OCI-LY7 (cell line): ENCODE measurements around the gene LHX4. TPM values are rescaled to one million over a fixed set of nuclear protein-coding genes. Genes with fewer than 3 reads are reported as not detected.

ENCODE experiments used
- total RNA-seq, 2 experiments: library from RNA; depleted of rRNA in 1 of 2; stranded (reverse); fragments of >200 nt in 1 of 2; shearing (Covaris generic) in 1 of 2; gene quantifications; 2 replicates each; pipeline ENCODE4 v1.2.3, GENCODE V29; 2014 to 2022

LHX4 gene
- total RNA-seq, 2 experiments from 2014 or later = 0.06 TPM; not detected in 1

Other genes starting within 250 kb of the LHX4 start
- 8.4 and 9.8 TPM in 2 replicates for gene QSOX1, start 75.4 kb upstream of the LHX4 start, total RNA-seq (2014; rRNA removed; shearing (Covaris generic))
- gene QSOX1, start 75.4 kb upstream of the LHX4 start, total RNA-seq (2022) = 19.5 and 23.6 TPM in 2 replicates